NCI-H526 treated with DMSO at 0.1 percent for 48 hours (cell line): ENCODE data around the gene ENHO.

Experiments
- DNase-seq: peaks from one replicate; lab custom pipeline; 2025; lab: John Stamatoyannopoulos, UW

ENHO gene

DNA sequence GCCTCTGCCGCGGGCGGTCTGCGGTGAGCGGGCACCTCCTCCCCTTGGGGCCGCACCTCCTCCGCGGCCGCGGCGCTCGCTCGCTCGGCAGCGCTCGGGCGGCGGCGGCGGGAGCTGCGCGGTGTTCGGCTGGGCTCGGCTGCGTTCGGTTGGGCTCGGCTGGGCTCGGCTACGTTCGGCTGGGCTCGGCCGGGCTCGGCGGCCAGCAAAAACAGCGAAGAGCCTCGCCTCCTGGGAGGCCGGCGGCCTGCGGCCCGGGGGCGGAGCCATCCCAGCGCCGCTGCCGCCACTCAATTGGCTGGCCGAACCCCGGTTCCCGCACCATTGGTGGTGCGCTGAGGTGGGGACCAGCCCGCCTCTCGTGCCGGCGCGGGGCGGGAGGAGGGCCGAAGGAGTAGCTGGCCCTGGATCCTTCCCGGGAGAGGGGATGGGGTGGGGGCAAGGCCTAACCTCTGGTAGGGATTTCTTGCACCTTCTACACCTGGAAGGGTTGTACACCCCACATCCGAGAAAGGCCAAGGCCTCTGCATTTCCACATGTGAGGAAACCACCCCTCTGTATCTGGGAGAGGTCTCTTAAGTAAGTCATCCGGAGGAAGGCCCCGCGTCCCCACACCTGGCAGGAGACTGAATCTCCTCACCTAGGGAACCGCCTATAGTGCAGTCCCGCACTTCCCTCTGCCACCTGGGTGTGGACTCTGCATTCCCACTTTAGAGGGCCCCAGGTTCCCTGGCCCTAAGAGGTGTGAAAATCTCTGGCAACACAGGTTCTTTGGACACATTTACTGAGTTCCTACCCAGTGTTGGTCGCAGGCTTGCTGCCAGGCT, at the start of gene ENHO:
Gene ENHO, minus strand, starts transcription at position 20 of the 827 bp plus-strand sequence. CDS start 1,295 bp downstream, outside the sequence.
- DNase-seq: peak; percentile 89

DNA sequence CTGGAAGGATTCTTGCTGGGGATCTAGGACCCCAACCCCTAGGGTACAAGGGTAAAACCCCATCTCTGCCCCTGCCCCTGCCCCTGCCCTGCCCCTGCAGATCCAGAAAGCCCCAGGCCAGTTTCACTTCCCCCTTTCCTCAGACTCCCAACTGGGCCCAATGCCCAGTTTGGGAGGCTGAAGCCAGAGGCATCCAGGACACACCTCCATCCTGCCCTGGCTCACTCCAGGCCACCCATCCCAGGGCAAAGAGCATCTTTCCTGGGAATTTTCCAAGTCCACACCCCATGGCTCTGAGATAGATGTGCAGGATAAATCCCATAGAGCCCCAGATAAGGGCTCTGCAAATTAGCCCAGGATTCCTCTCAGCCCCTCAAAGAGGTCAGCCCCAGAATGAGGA, 49.3 kb upstream of the ENHO start:
- DNase-seq: no peak

- no peak for DNase-seq
These were observed 48.7 kb upstream of the ENHO start for GRCh38 chr9:34571481-34571810.

GRCh38 chr9:34570809-34571480, 48.2 kb upstream of the ENHO start:
- DNase-seq: no peak

DNA sequence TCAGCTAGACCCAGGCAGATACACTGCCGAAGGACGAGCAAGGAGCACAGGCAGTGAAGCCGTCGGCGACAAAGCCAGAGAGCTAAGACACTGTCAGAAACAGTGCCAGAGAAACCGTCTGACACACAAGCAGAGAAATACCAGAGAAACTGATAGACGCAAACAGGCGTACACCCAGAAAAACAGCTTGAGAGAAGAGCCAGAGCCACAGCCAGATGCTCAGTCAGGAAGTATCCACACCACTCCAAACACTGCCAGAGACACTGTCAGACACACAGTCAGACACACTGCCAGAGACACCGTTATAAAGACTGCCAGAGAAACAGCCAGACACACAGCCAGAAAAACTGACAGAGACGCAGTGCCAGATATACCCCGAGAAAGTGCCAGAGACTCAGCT, 47.6 kb upstream of the ENHO start:
- no peak for DNase-seq

DNA sequence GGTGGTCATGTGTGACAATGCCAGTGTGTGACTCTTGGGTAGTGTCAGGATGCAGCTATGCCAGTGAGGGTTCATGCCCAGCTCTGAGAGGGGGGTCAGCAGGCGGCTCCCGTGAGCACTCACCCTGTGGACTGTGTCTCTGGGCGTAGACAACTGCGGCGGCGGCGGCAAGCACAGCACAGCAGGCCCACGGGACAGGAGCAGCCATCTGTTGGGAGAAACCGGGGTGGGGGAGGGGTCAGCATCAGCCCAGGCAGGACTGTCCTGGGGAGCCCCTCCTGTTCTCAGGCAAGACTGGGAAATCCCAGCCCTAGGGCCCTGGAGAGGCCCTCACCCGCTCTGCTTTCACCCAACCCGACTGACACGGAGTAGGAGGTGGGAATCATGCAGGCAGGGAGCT, 46.0 kb upstream of the ENHO start:
- no peak for DNase-seq

- DNase-seq: no peak
These were observed 45.3 kb upstream of the ENHO start for GRCh38 chr9:34568133-34568532.

DNA sequence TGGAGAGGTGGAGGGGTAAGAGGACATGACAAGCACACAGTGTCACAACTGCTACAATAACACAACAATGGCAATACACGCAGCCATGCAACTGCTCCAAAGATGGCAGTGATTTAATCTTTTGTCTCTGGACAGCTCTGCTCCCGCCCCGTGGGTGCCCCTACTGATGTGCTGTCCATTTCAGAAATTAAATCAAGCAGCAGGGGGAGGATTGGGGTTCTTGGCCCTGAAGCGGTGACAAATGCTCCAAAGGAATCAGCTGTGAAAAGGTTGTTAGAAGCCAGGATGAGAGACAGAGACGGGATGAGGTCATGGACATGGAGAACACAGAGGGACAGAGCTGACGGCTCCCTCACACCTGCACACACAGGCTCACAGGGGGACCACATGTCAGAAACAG, 44.2 kb upstream of the ENHO start:
- DNase-seq: no peak

DNA sequence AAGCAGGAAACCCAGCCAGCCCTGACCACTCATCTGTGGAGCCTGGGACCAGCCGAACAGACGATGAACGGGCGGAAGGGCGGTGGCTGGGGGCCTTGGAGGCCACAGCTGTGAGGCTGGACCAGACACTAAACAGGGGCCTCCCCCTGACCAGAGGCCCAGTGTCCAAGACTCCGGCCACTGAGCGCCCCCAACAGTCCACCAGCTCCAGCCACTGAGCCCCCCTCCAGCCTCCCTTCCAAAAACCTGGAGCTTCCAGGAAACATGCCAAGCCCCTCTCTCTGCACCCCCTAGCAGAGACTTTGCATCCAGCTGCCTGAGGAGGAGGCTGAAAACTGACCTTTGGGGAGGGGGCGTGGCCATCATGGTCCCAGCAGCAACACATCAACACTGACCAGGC, 43.5 kb upstream of the ENHO start:
- no peak for DNase-seq

- no peak for DNase-seq
These were observed 43.1 kb upstream of the ENHO start for GRCh38 chr9:34565856-34566255.

- DNase-seq: no peak
These were observed 41.8 kb upstream of the ENHO start for GRCh38 chr9:34564617-34565016.

- DNase-seq: no peak
These were observed 40.5 kb upstream of the ENHO start for GRCh38 chr9:34563262-34563661.

DNA sequence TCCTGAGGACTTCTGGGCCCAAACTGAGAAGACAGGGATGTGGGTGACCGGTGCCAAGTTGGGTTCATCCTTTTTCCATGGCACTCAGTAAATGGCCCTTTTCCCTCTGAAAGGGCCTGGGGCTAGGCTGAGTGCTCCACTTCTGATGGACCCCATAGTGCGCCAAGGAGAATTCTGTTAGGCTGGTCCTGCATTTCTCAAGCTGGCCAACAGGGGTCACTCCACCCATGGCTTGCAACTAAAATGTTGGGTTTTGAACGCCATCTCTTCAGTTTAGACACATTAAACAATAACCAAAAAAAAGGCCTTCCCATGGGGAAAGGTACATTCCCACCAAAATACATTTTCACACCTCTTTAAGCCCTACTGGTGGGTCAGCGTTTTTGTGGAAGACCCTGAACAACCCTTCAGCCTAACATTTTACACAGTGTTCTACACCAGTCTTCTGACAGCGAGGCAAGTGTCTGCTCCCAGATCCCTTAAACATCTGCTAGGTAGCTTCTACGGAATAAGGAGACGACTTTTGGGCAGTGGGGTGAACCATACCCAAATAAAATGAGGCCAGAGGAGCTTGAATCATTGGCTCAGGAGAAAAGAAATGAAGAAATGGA, 39.5 kb upstream of the ENHO start:
- DNase-seq: no peak

GRCh38 chr9:34560599-34561214, 37.9 kb upstream of the ENHO start:
- no peak for DNase-seq

GRCh38 chr9:34559624-34560455, 37.0 kb upstream of the ENHO start:
- DNase-seq: no peak

GRCh38 chr9:34558919-34559623, 36.3 kb upstream of the ENHO start:
- DNase-seq: no peak

DNA sequence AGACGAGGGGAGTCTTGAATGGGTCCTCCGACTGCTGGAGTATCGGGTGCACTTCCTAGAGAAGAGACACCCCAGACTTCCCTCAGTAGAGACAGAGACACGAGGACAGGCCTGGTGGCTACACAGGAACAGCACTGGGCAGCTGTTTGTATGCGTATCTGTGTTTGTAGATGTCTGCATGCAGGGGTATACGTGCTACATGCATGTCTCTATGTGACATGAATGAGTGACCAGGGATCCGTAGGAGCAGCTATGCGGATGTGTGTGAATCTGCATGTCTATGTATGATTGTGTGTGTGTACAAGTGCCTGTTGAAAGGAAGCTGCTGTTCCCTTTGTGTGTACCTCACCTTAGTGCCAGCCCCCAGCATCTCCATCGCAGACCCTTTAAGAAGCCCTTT, 35.6 kb upstream of the ENHO start:
- DNase-seq: no peak

DNA sequence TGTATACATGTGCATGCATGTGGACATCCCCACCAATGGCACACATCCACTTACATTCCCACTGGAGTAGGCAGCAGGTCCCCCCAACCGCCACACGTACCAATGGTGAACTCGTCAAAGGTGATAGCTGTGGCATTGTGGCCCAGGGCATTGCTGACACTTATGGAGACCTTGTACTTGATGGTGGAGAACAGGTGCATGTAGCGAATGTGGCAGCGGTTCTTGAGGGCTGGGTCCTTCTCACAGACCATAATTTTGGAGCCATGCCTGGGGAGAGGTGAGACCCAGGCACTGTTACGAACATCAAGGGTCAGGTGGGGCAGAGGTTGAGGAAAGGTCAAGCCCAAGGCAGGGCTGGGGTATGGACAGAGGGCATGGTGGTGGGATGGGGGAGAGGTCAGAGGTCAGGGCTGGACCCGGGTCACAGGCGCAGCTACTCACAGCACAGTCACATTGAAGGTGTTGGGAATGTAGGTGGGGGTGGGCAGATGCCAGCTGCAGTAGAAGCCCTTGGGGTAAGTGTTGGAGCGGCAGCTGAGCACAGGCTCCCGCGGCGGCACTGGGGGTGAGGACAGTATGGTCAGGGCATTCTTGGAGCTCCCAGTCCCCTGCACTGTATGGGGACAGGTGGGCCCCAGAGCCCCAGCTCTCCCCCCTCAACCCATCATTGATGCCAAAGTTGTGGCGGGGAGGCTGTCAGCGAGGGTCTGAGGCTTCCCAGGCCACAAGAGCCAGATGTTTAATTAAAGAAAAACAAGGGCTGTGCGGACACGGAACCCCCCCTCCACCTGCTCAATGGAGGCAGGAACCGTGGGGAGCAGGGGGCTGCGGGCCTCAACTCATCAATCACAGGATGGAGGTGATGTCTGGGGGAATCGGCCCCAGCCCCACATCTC, 34.9 kb upstream of the ENHO start:
- DNase-seq: no peak

DNA sequence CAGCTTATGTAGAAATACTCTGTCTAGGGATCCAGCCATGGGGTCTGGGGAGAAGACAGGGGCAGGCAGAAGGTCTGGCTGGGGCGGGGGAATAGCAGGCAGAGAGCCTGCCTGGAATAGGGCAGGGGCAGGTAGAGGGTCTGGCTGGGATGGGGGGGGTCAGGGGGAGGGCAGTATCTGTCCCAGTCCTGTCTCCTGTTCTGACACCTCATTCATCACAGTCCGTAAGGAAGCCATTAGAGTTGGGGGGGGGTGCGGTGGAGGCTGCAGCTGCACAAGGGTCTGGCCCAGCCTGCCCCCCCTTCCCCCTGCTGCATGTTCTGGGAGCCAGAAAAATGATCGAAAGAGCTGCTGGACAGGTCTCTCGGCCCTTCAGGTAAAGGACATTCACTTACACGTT, 34.2 kb upstream of the ENHO start:
- no peak for DNase-seq

GRCh38 chr9:34555936-34556525, 33.2 kb upstream of the ENHO start:
- no peak for DNase-seq
